ENCODE results near the gene RGS7. TPM values are rescaled to one million over a fixed set of nuclear protein-coding genes. Genes with fewer than 3 reads are reported as not detected.

RGS7 gene
- total RNA-seq, 4 donors from 2014 or later = not detected

GRCh38 chr1:241391926-241392710 is 35.1 kb upstream of the RGS7 start:
- intact Hi-C loops (cut with DNase I; ENCODE audit: low total_unique reads) (no loop called here), in situ Hi-C loops (cut with MboI; ENCODE audit: low sequenced_read_pairs in 4 of 4) (no loop called here)
- ATAC-seq = no peak
- no peak overlapping the region for H3K4me3 ChIP-seq
- H3K36me3 ChIP-seq = no peaks in the 10 kb centered on the region
- no peak overlapping the region for H3K27ac ChIP-seq
- no peak for DNase-seq
- no peaks in the 10 kb centered on the region for H3K4me1 ChIP-seq
- H3K9me3 ChIP-seq = no peaks in the 10 kb centered on the region
- H3K27me3 ChIP-seq = no peaks in the 10 kb centered on the region
- no peak for TF ChIP-seq CTCF (IDR thresholded peaks at IDR 0.05 in 4 of 5, conservative IDR thresholded peaks at IDR 0.05 in 1 of 5)
- TF ChIP-seq POLR2A (IDR thresholded peaks at IDR 0.05) = no peak

- Histone ChIP-seq H3K4me3 (no peak overlapping the region), H3K9me3 (no peaks in the 10 kb centered on the region), H3K36me3 (no peaks in the 10 kb centered on the region), H3K27ac (no peak overlapping the region), H3K27me3 (no peaks in the 10 kb centered on the region), H3K4me1 (no peaks in the 10 kb centered on the region)
- TF ChIP-seq POLR2A (IDR thresholded peaks at IDR 0.05) (no peak), CTCF (IDR thresholded peaks at IDR 0.05 in 4 of 5, conservative IDR thresholded peaks at IDR 0.05 in 1 of 5) (no peak)
- DNase-seq (no peak), ATAC-seq (no peak)
- intact Hi-C loops (cut with DNase I; ENCODE audit: low total_unique reads) (no loop called here), in situ Hi-C loops (cut with MboI; ENCODE audit: low sequenced_read_pairs in 4 of 4) (no loop called here)
Measured at GRCh38 chr1:241390526-241390925, 33.5 kb upstream of the RGS7 start.

- in situ Hi-C loops (cut with MboI; ENCODE audit: low sequenced_read_pairs in 4 of 4) (no loop called here), intact Hi-C loops (cut with DNase I; ENCODE audit: low total_unique reads) (no loop called here)
- DNase-seq = no peak
- no peak for ATAC-seq
- H3K27ac ChIP-seq = no peak overlapping the region
- H3K4me1 ChIP-seq = no peaks in the 10 kb centered on the region
- no peaks in the 10 kb centered on the region for H3K36me3 ChIP-seq
- no peaks in the 10 kb centered on the region for H3K27me3 ChIP-seq
- no peak overlapping the region for H3K4me3 ChIP-seq
- no peaks in the 10 kb centered on the region for H3K9me3 ChIP-seq
- TF ChIP-seq POLR2A (IDR thresholded peaks at IDR 0.05) (no peak), CTCF (IDR thresholded peaks at IDR 0.05 in 4 of 5, conservative IDR thresholded peaks at IDR 0.05 in 1 of 5) (no peak)
Measured at GRCh38 chr1:241389400-241389799, 32.4 kb upstream of the RGS7 start.

- in situ Hi-C loops (cut with MboI; ENCODE audit: low sequenced_read_pairs in 4 of 4) = no loop called here
- Histone ChIP-seq H3K4me3 (no peak overlapping the region), H3K4me1 (no peaks in the 10 kb centered on the region), H3K9me3 (no peaks in the 10 kb centered on the region), H3K36me3 (no peaks in the 10 kb centered on the region), H3K27me3 (no peaks in the 10 kb centered on the region), H3K27ac (no peak overlapping the region)
- no peak for ATAC-seq
- no peak for TF ChIP-seq CTCF (IDR thresholded peaks at IDR 0.05 in 4 of 5, conservative IDR thresholded peaks at IDR 0.05 in 1 of 5)
- no peak for TF ChIP-seq POLR2A (IDR thresholded peaks at IDR 0.05)
- DNase-seq = no peak
- intact Hi-C loops (cut with DNase I; ENCODE audit: low total_unique reads) = no loop called here
Measured at GRCh38 chr1:241387216-241387615, 30.2 kb upstream of the RGS7 start.

- H3K27me3 ChIP-seq = no peaks in the 10 kb centered on the region
- H3K36me3 ChIP-seq = no peaks in the 10 kb centered on the region
- H3K4me1 ChIP-seq = no peaks in the 10 kb centered on the region
- no peak overlapping the region for H3K4me3 ChIP-seq
- ATAC-seq (no peak), DNase-seq (no peak)
- in situ Hi-C loops (cut with MboI; ENCODE audit: low sequenced_read_pairs in 4 of 4) = no loop called here
- TF ChIP-seq CTCF (IDR thresholded peaks at IDR 0.05 in 4 of 5, conservative IDR thresholded peaks at IDR 0.05 in 1 of 5) (no peak), POLR2A (IDR thresholded peaks at IDR 0.05) (no peak)
- intact Hi-C loops (cut with DNase I; ENCODE audit: low total_unique reads) = no loop called here
- H3K9me3 ChIP-seq = no peaks in the 10 kb centered on the region
- no peak overlapping the region for H3K27ac ChIP-seq
Measured at GRCh38 chr1:241376701-241377100, 19.7 kb upstream of the RGS7 start.
